Measurements from ENCODE around the gene ULK1.

Gene ULK1

DNA sequence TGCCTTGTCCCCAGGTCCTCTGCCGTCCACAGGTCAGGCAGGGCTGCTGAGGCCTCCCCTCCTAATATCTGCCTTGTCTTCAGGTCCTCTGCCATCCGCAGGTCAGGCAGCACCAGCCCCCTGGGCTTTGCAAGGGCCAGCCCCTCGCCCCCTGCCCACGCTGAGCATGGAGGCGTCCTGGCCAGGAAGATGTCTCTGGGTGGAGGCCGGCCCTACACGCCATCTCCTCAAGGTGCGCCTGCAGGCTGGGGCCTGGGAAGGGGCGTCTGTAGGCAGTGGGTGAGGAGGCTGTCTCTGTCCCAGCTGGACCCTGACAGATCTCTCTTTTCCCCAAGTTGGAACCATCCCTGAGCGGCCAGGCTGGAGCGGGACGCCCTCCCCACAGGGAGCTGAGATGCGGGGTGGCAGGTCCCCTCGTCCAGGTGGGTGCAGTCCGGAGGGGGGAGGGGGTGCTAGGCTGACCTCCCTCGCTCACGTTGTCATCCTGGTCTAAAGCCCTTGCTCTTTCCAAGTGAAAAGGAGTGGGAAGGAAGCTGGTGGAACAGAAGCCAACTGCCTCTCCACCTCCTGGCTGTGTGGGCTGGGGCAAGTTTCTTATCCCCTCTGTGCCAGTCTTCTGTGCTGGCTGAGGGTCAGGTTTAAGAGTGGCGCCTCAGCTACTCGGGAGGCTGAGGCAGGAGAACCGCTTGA, 20.7 kb downstream of the ULK1 start:
- Histone ChIP-seq H3K23ac (ENCODE audit: low read length in 2 of 2) (no peak overlapping the region), H3K79me1 (replicated peaks; ENCODE audit: low read length, poor library complexity, severe bottlenecking) (peaks cover 21% of the 10 kb centered on the region), H2BK120ac (ENCODE audit: low read depth, low read length) (no peak overlapping the region), H2AFZ (ENCODE audit: low read depth, low read length) (no peak overlapping the region), H2BK5ac (ENCODE audit: low read depth, low read length, poor library complexity, severe bottlenecking) (no peak overlapping the region), H4K91ac (ENCODE audit: low read length) (no peak overlapping the region), H3K9ac (ENCODE audit: low read length) (no peak overlapping the region), H3K4me2 (ENCODE audit: low read length, poor library complexity, severe bottlenecking) (no peak overlapping the region), H3K27me3 (ENCODE audit: control insufficient read depth in 1 of 2, insufficient read depth in 1 of 2, low read length in 2 of 2) (no peaks in the 10 kb centered on the region), H3K9me3 (ENCODE audit: control insufficient read depth, low read length) (no peaks in the 10 kb centered on the region), H3K4ac (ENCODE audit: low read depth in 1 of 2, low read length in 2 of 2) (no peak overlapping the region), H2BK12ac (ENCODE audit: low read length in 2 of 2) (no peak overlapping the region), H3K36me3 (ENCODE audit: control insufficient read depth in 1 of 2, insufficient read depth in 2 of 2, low read depth in 1 of 2, low read length in 2 of 2) (peaks cover 67 to 93% of the 10 kb centered on the region in 2 experiments), H2BK15ac (ENCODE audit: low read depth, poor library complexity, severe bottlenecking) (no peak overlapping the region), H3K18ac (ENCODE audit: low read depth in 1 of 2, low read length in 2 of 2) (no peak overlapping the region), H2AK5ac (ENCODE audit: low read length, severe bottlenecking) (no peak overlapping the region), H3K14ac (ENCODE audit: low read length in 2 of 2) (no peak overlapping the region), H4K8ac (ENCODE audit: low read length) (no peak overlapping the region), H3K4me1 (ENCODE audit: control insufficient read depth, insufficient read depth, low read depth, low read length) (peaks cover 28% of the 10 kb centered on the region), H3K4me3 (ENCODE audit: insufficient read depth in 1 of 2, low read depth in 1 of 2, low read length in 2 of 2) (no peak overlapping the region), H3K27ac (ENCODE audit: low read length, poor library complexity, severe bottlenecking) (no peak overlapping the region)
- DNase-seq: no peak
- 98% methylated on average over 19 of the region's 20 CpGs for WGBS

- Histone ChIP-seq H3K4ac (ENCODE audit: low read depth in 1 of 2, low read length in 2 of 2) (no peak overlapping the region), H2BK15ac (ENCODE audit: low read depth, poor library complexity, severe bottlenecking) (no peak overlapping the region), H3K9me3 (ENCODE audit: control insufficient read depth, low read length) (no peaks in the 10 kb centered on the region), H4K91ac (ENCODE audit: low read length) (no peak overlapping the region), H4K8ac (ENCODE audit: low read length) (no peak overlapping the region), H2BK5ac (ENCODE audit: low read depth, low read length, poor library complexity, severe bottlenecking) (no peak overlapping the region), H3K4me3 (ENCODE audit: insufficient read depth in 1 of 2, low read depth in 1 of 2, low read length in 2 of 2) (no peak overlapping the region), H3K79me1 (replicated peaks; ENCODE audit: low read length, poor library complexity, severe bottlenecking) (peaks cover 21% of the 10 kb centered on the region), H3K27ac (ENCODE audit: low read length, poor library complexity, severe bottlenecking) (no peak overlapping the region), H3K36me3 (ENCODE audit: control insufficient read depth in 1 of 2, insufficient read depth in 2 of 2, low read depth in 1 of 2, low read length in 2 of 2) (peaks cover 67 to 93% of the 10 kb centered on the region in 2 experiments), H3K4me2 (ENCODE audit: low read length, poor library complexity, severe bottlenecking) (no peak overlapping the region), H2BK12ac (ENCODE audit: low read length in 2 of 2) (no peak overlapping the region), H3K18ac (ENCODE audit: low read depth in 1 of 2, low read length in 2 of 2) (no peak overlapping the region), H3K4me1 (ENCODE audit: control insufficient read depth, insufficient read depth, low read depth, low read length) (peaks cover 21% of the 10 kb centered on the region), H2AK5ac (ENCODE audit: low read length, severe bottlenecking) (no peak overlapping the region), H2BK120ac (ENCODE audit: low read depth, low read length) (no peak overlapping the region), H2AFZ (ENCODE audit: low read depth, low read length) (no peak overlapping the region), H3K27me3 (ENCODE audit: control insufficient read depth in 1 of 2, insufficient read depth in 1 of 2, low read length in 2 of 2) (no peaks in the 10 kb centered on the region), H3K9ac (ENCODE audit: low read length) (no peak overlapping the region), H3K14ac (ENCODE audit: low read length in 2 of 2) (no peak overlapping the region), H3K23ac (ENCODE audit: low read length in 2 of 2) (no peak overlapping the region)
- 95% methylated on average over 20 of the region's 21 CpGs for WGBS
- no peak for DNase-seq
These were observed 21.4 kb downstream of the ULK1 start for GRCh38 chr12:131915823-131916222.

- no peak overlapping the region for H4K91ac ChIP-seq (ENCODE audit: low read length)
- no peak overlapping the region for H2AK5ac ChIP-seq (ENCODE audit: low read length, severe bottlenecking)
- no peak overlapping the region for H3K9ac ChIP-seq (ENCODE audit: low read length)
- H3K18ac ChIP-seq (ENCODE audit: low read depth in 1 of 2, low read length in 2 of 2): no peak overlapping the region
- H3K23ac ChIP-seq (ENCODE audit: low read length in 2 of 2): no peak overlapping the region
- WGBS: 94% methylated on average over 35 of the region's 36 CpGs
- H3K79me1 ChIP-seq (replicated peaks; ENCODE audit: low read length, poor library complexity, severe bottlenecking): peaks cover 21% of the 10 kb centered on the region
- H2BK120ac ChIP-seq (ENCODE audit: low read depth, low read length): no peak overlapping the region
- H2BK5ac ChIP-seq (ENCODE audit: low read depth, low read length, poor library complexity, severe bottlenecking): no peak overlapping the region
- H3K4ac ChIP-seq (ENCODE audit: low read depth in 1 of 2, low read length in 2 of 2): no peak overlapping the region
- H3K4me1 ChIP-seq (ENCODE audit: control insufficient read depth, insufficient read depth, low read depth, low read length): peaks cover 14% of the 10 kb centered on the region
- no peak overlapping the region for H4K8ac ChIP-seq (ENCODE audit: low read length)
- peaks cover 67 to 93% of the 10 kb centered on the region in 2 experiments for H3K36me3 ChIP-seq (ENCODE audit: control insufficient read depth in 1 of 2, insufficient read depth in 2 of 2, low read depth in 1 of 2, low read length in 2 of 2)
- H3K14ac ChIP-seq (ENCODE audit: low read length in 2 of 2): no peak overlapping the region
- no peak overlapping the region for H3K4me3 ChIP-seq (ENCODE audit: insufficient read depth in 1 of 2, low read depth in 1 of 2, low read length in 2 of 2)
- H2BK12ac ChIP-seq (ENCODE audit: low read length in 2 of 2): no peak overlapping the region
- no peak overlapping the region for H2AFZ ChIP-seq (ENCODE audit: low read depth, low read length)
- H3K27ac ChIP-seq (ENCODE audit: low read length, poor library complexity, severe bottlenecking): no peak overlapping the region
- H3K9me3 ChIP-seq (ENCODE audit: control insufficient read depth, low read length): no peaks in the 10 kb centered on the region
- no peak overlapping the region for H2BK15ac ChIP-seq (ENCODE audit: low read depth, poor library complexity, severe bottlenecking)
- H3K27me3 ChIP-seq (ENCODE audit: control insufficient read depth in 1 of 2, insufficient read depth in 1 of 2, low read length in 2 of 2): no peaks in the 10 kb centered on the region
- no peak overlapping the region for H3K4me2 ChIP-seq (ENCODE audit: low read length, poor library complexity, severe bottlenecking)
- no peak for DNase-seq
These were observed 22.1 kb downstream of the ULK1 start for GRCh38 chr12:131916306-131917138.

DNA sequence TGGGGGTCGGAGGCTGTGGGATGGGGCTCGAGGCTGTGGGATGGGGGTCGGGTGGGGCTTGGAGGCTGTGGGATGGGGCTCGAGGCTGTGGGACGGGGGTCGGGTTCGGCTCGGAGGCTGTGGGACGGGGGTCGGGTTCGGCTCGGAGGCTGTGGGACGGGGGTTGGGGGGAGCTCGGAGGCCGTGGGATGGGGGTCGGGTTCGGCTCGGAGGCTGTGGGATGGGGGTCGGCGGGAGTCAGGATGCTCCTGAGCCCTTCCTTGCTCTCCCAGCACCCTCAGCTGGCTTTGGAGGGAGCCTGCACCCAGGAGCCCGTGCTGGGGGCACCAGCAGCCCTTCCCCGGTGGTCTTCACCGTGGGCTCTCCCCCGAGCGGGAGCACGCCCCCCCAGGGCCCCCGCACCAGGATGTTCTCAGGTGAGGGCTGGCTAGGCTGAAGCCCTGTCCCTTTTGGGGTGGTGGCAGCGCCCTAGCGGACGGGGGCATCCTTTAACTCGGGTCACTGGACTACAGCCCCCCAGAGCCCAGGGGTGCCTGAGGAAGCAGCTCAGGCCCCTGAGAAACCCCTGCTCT, 22.8 kb downstream of the ULK1 start:
- Histone ChIP-seq H4K91ac (ENCODE audit: low read length) (no peak overlapping the region), H2BK12ac (ENCODE audit: low read length in 2 of 2) (no peak overlapping the region), H3K27ac (ENCODE audit: low read length, poor library complexity, severe bottlenecking) (no peak overlapping the region), H3K9ac (ENCODE audit: low read length) (no peak overlapping the region), H2AK5ac (ENCODE audit: low read length, severe bottlenecking) (no peak overlapping the region), H2BK15ac (ENCODE audit: low read depth, poor library complexity, severe bottlenecking) (no peak overlapping the region), H3K14ac (ENCODE audit: low read length in 2 of 2) (no peak overlapping the region), H3K4me1 (ENCODE audit: control insufficient read depth, insufficient read depth, low read depth, low read length) (peaks cover 9% of the 10 kb centered on the region), H2BK5ac (ENCODE audit: low read depth, low read length, poor library complexity, severe bottlenecking) (no peak overlapping the region), H3K4me3 (ENCODE audit: insufficient read depth in 1 of 2, low read depth in 1 of 2, low read length in 2 of 2) (no peak overlapping the region), H3K9me3 (ENCODE audit: control insufficient read depth, low read length) (no peaks in the 10 kb centered on the region), H4K8ac (ENCODE audit: low read length) (no peak overlapping the region), H3K36me3 (ENCODE audit: control insufficient read depth in 1 of 2, insufficient read depth in 2 of 2, low read depth in 1 of 2, low read length in 2 of 2) (peaks cover 65 to 93% of the 10 kb centered on the region in 2 experiments), H2AFZ (ENCODE audit: low read depth, low read length) (no peak overlapping the region), H3K79me1 (replicated peaks; ENCODE audit: low read length, poor library complexity, severe bottlenecking) (peaks cover 21% of the 10 kb centered on the region), H3K23ac (ENCODE audit: low read length in 2 of 2) (no peak overlapping the region), H3K18ac (ENCODE audit: low read depth in 1 of 2, low read length in 2 of 2) (no peak overlapping the region), H2BK120ac (ENCODE audit: low read depth, low read length) (no peak overlapping the region), H3K4ac (ENCODE audit: low read depth in 1 of 2, low read length in 2 of 2) (no peak overlapping the region), H3K27me3 (ENCODE audit: control insufficient read depth in 1 of 2, insufficient read depth in 1 of 2, low read length in 2 of 2) (no peaks in the 10 kb centered on the region), H3K4me2 (ENCODE audit: low read length, poor library complexity, severe bottlenecking) (no peak overlapping the region)
- 91% methylated on average over 23 of the region's 31 CpGs for whole genome bisulfite sequencing
- no peak for DNase-seq

Data from mesenchymal stem cell (in vitro differentiated cells and primary cell).